A204.1 (cell line): ENCODE measurements around the gene ALPK3.

Experiments
- FAIRE-seq: peaks from 2 replicates; lab custom pipeline; 2012; peaks lifted over from hg19 to GRCh38; lab: Jason Lieb, UNC

ALPK3 gene

GRCh38 chr15:84823282-84823878 lies 6.2 kb downstream of the ALPK3 start:
- FAIRE-seq, result no peak

DNA sequence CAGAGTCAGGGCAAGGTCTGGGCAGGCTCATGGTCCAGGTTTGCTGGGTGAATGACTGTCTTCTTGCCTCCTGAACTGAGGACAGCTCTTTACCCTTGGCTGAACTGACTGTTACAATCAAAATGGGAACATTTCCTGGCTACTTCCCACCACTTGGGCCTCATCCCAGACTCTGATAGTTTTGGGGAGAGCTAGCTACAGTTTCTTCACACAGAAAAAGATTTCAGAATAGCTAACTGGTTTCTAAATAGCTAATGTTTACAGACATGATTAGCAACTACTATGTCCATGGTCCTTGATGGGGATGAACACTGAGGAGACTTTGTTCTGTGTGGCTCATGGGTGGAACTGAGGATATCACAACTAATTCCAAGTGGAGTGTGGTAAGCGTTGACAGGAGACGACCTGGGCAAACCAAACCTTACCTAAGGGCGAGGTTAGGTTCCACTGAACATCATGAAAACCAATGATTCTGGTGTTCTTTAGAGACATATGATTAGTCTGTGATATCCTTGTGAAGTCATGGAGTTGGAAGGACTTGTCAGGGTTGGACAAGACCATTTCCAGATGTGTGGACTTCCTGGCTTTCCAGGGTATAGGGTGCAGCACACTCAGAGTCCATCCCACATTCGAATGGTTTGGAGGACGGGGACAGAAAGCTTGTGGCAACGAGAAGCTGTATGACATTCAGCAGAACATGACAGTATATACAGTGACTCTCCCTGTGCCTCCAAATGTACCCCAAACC lies 7.3 kb downstream of the ALPK3 start:
- FAIRE-seq, result no peak

DNA sequence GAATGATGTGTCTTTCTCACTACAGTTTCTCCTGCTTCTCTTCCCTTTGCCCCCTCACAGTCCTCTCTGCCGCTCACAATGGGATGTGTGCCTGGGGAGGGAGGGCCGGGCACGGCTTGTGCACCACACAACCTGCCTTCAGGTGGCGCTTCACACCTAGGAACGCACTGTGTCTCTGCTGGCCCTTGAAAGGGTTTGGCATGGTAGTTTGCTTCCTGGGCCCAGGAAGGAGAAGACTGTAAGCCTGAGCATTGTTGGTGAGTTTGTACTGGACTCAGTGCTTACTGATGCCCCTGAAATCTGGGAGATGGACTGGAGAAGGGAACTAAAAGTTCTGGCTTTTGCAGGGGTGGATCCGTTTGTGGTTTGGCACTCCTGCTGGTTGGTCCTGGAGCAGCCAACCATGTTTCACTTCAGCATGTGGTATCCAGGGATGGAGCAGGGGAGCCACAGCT lies 9.2 kb downstream of the ALPK3 start:
- FAIRE-seq, result no peak

DNA sequence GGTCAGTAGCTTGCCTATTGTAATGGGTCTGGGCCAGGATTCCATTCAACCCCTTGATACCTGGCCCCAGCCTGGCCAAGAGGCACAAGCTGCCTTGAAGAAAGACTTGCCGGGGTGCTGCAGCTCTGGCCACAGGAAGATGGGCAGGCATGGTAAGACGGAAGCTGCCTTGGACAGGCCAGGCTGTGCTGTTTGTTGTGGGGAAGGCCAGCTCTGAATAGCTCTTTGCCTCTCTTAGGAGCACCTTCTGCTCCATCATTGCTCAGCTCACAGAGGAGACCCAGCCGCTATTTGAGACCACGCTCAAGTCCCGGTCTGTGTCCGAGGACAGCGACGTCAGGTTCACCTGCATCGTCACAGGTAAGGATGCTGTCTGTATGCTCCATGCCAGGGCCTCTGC lies 10.1 kb downstream of the ALPK3 start:
- no peak for FAIRE-seq

DNA sequence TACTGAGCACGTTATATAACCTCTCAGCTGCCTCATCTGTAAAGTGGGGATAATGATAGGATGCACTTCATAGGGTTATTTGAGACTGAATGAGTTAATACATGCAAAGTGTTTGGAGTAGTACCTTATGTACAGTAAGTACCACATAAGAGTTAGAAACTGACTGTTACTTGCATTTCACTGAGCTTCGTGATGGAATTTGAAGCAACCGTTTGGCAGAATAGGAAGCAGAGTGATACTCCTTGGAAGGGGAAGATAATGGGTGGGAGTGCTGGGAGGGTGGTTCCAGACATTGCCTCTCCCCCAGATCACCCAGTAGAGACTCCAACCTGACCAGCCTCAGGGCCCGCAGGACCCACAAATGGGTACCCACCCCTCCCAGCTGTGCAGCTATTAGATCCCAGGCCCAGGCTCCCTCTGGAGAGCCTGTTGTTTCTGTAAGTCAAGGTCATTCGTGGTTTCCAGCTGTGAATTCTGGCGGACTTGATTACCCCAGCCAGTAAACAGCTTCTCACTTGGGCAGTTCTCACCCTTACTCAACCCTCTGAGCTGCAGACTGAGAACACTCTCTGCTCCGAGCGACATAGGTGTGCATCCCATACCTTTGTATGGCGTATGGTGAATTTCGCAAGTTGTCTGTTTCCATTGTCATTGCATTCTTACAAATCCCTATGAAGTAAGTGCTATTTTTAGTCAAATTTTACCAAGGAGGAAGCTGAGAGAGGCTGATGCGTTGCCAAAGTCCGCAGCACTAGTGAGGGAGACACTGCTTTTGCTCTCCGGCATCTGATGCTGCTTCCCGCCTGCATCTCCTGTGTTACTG lies 11.1 kb downstream of the ALPK3 start:
- FAIRE-seq, result no peak

GRCh38 chr15:84829428-84829827 lies 12.3 kb downstream of the ALPK3 start:
- FAIRE-seq, result no peak

GRCh38 chr15:84830036-84830435 lies 12.9 kb downstream of the ALPK3 start:
- FAIRE-seq, result no peak

- no peak for FAIRE-seq
Measured at GRCh38 chr15:84831028-84831427, 13.9 kb downstream of the ALPK3 start.

DNA sequence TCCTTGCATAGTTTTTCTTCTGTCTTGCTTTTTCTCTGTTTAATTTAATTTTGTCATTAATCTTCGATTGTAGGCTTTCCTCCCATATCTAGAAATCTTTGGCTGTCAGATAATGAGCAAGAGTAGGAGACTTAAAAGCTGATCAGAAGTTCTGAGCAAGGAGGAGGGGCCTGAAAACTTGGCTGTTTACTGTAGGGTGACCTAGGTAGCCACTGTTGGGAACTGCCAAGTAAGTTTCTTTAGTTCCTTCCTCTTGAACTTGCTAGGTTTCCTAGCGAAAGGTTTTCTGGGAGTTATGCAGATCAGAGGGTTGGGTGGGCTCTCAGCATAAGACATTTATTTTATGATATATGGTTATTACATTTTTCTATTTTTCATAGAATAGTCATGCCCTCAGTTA lies 14.5 kb downstream of the ALPK3 start:
- FAIRE-seq, result no peak

DNA sequence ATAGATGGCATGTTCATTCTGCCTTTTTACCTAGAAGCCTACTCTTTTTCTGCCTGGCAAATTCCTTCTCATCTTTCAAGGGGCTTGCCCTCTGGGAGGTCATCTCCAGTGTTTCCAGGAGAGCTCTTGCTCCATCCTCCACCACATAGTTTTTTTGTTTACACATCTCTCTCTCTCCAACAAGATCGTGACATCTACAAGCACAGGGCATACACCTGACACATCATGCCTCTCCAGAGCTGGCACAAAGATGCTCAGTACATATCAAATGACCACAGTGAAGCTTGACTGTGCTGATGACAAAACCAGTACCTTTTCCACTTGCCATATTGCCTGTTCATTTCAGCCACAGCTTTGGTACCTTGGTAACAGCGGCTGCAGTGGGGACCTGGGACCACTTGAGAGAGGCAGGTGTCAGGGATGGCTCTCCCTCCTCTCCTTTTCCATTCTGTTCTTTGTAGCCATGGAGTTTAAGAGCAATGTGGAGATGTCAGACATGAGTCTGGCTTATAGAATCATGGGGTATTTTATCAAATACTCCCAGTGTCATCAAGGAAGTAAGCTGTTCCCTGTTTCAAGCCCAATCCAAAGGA lies 15.4 kb downstream of the ALPK3 start:
- no peak for FAIRE-seq

DNA sequence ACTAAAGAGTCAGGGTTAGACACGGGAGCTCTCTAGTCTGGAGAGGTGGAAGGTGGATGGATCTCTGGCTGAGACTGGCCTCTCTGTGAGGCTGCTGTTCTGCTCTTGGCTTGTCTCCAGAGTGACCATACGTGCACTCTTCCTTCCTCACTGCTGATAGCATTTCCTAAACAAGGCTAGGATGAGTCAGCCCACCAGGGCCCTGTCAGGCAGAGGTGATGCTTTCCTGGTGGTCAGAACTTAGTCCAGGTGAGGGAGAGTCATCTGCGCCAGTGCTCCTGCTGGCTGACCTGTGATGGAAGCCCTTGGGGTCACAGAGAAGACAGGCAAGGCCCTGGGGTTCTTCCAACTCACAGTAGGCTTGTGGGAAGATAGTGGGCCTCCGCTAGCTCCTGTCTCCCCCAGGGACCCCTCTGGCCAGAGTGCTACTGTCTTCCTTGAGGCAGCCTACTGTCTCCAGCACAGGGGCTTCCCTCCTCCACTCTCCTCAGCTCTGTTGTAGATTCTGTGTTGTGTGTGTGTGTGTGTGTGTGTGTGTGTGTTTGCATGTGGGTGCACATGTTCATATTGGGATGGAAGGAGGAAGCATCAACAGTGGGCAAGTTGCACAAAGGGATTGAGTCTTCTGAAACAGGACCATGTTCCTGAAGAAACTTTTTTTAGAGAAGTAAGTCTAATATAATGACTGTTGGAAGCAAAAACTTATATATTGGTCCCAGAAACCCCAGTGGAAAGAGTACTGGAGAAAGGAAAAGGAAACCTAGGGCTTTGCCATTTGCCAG lies 16.5 kb downstream of the ALPK3 start:
- FAIRE-seq, result no peak

- FAIRE-seq, result no peak
Measured at GRCh38 chr15:84834229-84834955, 17.2 kb downstream of the ALPK3 start.

DNA sequence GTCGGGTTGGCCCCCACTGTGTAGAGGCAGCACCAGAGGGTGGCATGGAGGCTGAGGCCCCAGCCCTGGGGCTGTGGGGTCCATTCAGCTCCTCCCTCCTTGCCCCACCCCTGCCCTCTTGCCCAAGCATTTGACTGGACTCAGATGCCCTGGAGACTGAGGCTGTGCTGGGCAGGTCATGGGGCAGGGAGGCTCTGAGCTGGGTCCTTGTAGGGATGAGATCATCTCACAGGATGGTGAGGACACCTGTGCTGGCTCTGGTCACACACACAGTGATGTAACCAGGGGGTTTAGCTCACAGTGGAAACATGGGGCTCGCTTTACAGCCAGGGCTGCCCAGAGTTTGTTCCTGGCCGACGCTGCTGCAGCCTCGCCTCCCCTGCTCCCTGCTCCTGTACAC lies 17.8 kb downstream of the ALPK3 start:
- no peak for FAIRE-seq

DNA sequence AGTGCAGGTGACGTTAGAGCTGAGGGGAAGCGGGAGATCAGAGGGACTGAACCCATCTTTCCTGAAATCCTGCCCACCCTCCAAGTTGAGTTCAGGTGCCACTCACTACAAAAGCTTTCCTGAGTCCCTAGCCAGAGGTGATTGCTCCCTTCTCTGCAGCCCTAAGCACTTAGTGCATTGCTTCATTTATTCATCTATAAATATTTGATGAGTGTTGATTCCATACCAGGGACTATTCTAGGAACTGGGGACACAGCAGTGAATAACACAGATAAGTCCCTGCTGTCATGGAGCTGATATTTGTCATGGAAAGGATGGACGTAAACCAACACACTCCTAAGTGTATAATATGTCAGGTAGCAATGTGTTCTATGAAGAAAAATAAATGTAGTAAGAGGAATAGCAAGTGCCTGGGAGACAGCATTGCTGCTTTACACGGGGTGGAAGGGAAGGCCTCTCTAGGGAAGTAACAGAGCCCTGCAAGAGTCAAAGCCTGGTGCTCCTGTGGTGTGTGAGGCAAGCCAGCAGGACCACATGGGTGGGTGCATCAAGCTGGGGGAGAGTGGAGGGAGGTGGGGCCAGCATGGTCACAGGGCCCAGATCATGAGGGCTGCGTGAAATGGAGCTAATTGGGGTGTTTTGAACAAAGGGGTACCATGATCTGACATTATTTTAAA lies 18.6 kb downstream of the ALPK3 start:
- no peak for FAIRE-seq

DNA sequence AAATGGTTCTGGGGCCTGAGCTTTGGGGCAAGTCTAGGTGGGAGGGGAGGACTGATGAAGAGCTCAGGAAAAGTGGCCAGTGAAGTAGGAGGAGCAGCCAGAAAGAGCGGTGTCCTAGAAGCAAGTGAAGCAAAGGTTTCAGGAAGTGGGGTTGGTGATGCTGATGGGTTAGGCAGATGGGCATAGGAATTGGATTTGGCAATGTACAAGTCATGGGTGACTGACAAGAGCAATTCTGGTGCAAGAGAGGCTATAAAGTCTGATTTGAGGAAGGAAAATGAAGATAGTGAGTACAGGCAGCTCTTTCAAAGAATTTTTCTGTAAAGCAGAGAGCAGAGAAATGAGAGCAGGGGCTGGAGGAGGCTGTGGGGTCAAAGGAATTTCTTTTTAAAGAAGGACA lies 19.7 kb downstream of the ALPK3 start:
- no peak for FAIRE-seq

DNA sequence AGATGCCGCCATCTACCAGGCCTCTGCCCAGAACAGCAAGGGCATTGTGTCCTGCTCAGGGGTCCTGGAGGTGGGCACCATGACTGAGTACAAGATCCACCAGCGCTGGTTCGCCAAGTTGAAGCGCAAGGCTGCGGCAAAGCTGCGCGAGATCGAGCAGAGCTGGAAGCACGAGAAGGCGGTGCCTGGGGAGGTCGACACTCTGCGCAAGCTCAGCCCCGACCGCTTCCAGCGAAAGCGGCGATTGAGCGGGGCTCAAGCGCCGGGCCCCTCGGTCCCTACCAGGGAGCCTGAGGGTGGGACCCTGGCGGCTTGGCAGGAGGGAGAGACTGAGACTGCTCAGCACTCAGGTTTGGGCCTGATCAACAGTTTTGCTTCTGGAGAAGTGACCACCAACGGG lies 22.6 kb downstream of the ALPK3 start:
- FAIRE-seq, result no peak

DNA sequence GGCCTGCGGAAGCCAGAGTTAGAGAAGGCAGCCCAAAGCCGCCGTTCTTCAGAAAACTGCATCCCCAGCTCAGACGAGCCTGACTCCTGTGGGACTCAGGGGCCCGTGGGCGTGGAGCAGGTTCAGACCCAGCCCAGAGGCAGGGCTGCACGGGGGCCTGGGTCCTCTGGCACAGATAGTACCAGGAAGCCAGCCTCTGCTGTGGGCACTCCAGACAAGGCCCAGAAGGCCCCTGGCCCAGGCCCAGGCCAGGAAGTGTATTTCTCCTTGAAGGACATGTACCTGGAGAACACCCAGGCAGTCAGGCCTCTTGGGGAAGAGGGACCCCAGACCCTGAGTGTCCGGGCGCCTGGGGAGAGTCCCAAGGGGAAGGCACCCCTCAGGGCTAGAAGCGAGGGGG lies 23.1 kb downstream of the ALPK3 start:
- no peak for FAIRE-seq

GRCh38 chr15:84840741-84841429 lies 23.7 kb downstream of the ALPK3 start:
- no peak for FAIRE-seq

GRCh38 chr15:84842781-84843180 lies 25.6 kb downstream of the ALPK3 start:
- FAIRE-seq, result no peak

GRCh38 chr15:84844964-84845363 lies 27.8 kb downstream of the ALPK3 start:
- FAIRE-seq, result no peak
